ENCODE results near the gene IRGC.

IRGC gene

GRCh38 chr19:43667876-43668405 lies 47.9 kb upstream of the IRGC start (continued):
- peak; percentile 21; the same call in 1 of the 2 replicates for TF ChIP-seq ZNF558 (tag by site-specific recombination; IDR thresholded peaks at IDR 0.05)
- TF ChIP-seq ZNF335 (tag by site-specific recombination; conservative IDR thresholded peaks at IDR 0.05), result peak; percentile 72
- TF ChIP-seq ZNF423 (tag by site-specific recombination; IDR thresholded peaks at IDR 0.05), result no peak
- TF ChIP-seq, protein P1, sequence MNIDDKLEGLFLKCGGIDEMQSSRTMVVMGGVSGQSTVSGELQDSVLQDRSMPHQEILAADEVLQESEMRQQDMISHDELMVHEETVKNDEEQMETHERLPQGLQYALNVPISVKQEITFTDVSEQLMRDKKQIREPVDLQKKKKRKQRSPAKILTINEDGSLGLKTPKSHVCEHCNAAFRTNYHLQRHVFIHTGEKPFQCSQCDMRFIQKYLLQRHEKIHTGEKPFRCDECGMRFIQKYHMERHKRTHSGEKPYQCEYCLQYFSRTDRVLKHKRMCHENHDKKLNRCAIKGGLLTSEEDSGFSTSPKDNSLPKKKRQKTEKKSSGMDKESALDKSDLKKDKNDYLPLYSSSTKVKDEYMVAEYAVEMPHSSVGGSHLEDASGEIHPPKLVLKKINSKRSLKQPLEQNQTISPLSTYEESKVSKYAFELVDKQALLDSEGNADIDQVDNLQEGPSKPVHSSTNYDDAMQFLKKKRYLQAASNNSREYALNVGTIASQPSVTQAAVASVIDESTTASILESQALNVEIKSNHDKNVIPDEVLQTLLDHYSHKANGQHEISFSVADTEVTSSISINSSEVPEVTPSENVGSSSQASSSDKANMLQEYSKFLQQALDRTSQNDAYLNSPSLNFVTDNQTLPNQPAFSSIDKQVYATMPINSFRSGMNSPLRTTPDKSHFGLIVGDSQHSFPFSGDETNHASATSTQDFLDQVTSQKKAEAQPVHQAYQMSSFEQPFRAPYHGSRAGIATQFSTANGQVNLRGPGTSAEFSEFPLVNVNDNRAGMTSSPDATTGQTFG (tag by site-specific recombination; IDR thresholded peaks at IDR 0.05; ENCODE audit: borderline replicate concordance), result no peak; the same call in 1 of the 2 replicates
- TF ChIP-seq KLF16 (tag by site-specific recombination; IDR thresholded peaks at IDR 0.05), result 0 out of 2 replicates have a peak, but pooled peaks have one; percentile 40
- no peak for TF ChIP-seq ZNF184 (tag by site-specific recombination; IDR thresholded peaks at IDR 0.05)
- TF ChIP-seq ZBTB17 (tag by site-specific recombination; IDR thresholded peaks at IDR 0.05), result peak; percentile 72
- no peak for TF ChIP-seq ZNF112 (tag by site-specific recombination; IDR thresholded peaks at IDR 0.05)
- TF ChIP-seq, protein P2, sequence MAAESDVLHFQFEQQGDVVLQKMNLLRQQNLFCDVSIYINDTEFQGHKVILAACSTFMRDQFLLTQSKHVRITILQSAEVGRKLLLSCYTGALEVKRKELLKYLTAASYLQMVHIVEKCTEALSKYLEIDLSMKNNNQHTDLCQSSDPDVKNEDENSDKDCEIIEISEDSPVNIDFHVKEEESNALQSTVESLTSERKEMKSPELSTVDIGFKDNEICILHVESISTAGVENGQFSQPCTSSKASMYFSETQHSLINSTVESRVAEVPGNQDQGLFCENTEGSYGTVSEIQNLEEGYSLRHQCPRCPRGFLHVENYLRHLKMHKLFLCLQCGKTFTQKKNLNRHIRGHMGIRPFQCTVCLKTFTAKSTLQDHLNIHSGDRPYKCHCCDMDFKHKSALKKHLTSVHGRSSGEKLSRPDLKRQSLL (tag by site-specific recombination; IDR thresholded peaks at IDR 0.05), result peak; percentile 93
- peak; percentile 75 for TF ChIP-seq ZNF692 (tag by site-specific recombination; IDR thresholded peaks at IDR 0.05)
- no peak for TF ChIP-seq ZSCAN23 (tag by site-specific recombination; IDR thresholded peaks at IDR 0.05)
- peak; percentile 62; the same call in 1 of the 2 replicates for TF ChIP-seq ZNF394 (tag by site-specific recombination; IDR thresholded peaks at IDR 0.05; ENCODE audit: borderline replicate concordance)
- TF ChIP-seq BCL11A (tag by site-specific recombination; IDR thresholded peaks at IDR 0.05; ENCODE audit: low read depth), result no peak
- TF ChIP-seq ZSCAN30 (tag by site-specific recombination; IDR thresholded peaks at IDR 0.05), result no peak
- TF ChIP-seq ZNF76 (tag by site-specific recombination; IDR thresholded peaks at IDR 0.05; ENCODE audit: borderline replicate concordance, low read depth), result peak; percentile 56; the same call in 1 of the 2 replicates
- no peak for TF ChIP-seq ZNF221 (tag by site-specific recombination; IDR thresholded peaks at IDR 0.05; ENCODE audit: borderline replicate concordance)
- no peak for TF ChIP-seq ZNF391 (tag by site-specific recombination; IDR thresholded peaks at IDR 0.05; ENCODE audit: borderline replicate concordance, low read depth)
- peak; percentile 39; the same call in 1 of the 2 replicates for TF ChIP-seq ZBTB10 (tag by site-specific recombination; IDR thresholded peaks at IDR 0.05)
- TF ChIP-seq ZNF610 (tag by site-specific recombination; IDR thresholded peaks at IDR 0.05; ENCODE audit: borderline replicate concordance), result 0 out of 2 replicates have a peak, but pooled peaks have one; percentile 52
- no peak; the same call in 1 of the 2 replicates for TF ChIP-seq ZNF660 (tag by site-specific recombination; IDR thresholded peaks at IDR 0.05)
- TF ChIP-seq ZNF629 (tag by site-specific recombination; IDR thresholded peaks at IDR 0.05), result peak; percentile 69
- TF ChIP-seq HOXC10 (CRISPR knock-in tag; IDR thresholded peaks at IDR 0.05), result no peak
- TF ChIP-seq ZSCAN5A (tag by site-specific recombination; IDR thresholded peaks at IDR 0.05), result no peak
- no peak for TF ChIP-seq ZNF174 (tag by site-specific recombination; IDR thresholded peaks at IDR 0.05)
- TF ChIP-seq, protein P3, sequence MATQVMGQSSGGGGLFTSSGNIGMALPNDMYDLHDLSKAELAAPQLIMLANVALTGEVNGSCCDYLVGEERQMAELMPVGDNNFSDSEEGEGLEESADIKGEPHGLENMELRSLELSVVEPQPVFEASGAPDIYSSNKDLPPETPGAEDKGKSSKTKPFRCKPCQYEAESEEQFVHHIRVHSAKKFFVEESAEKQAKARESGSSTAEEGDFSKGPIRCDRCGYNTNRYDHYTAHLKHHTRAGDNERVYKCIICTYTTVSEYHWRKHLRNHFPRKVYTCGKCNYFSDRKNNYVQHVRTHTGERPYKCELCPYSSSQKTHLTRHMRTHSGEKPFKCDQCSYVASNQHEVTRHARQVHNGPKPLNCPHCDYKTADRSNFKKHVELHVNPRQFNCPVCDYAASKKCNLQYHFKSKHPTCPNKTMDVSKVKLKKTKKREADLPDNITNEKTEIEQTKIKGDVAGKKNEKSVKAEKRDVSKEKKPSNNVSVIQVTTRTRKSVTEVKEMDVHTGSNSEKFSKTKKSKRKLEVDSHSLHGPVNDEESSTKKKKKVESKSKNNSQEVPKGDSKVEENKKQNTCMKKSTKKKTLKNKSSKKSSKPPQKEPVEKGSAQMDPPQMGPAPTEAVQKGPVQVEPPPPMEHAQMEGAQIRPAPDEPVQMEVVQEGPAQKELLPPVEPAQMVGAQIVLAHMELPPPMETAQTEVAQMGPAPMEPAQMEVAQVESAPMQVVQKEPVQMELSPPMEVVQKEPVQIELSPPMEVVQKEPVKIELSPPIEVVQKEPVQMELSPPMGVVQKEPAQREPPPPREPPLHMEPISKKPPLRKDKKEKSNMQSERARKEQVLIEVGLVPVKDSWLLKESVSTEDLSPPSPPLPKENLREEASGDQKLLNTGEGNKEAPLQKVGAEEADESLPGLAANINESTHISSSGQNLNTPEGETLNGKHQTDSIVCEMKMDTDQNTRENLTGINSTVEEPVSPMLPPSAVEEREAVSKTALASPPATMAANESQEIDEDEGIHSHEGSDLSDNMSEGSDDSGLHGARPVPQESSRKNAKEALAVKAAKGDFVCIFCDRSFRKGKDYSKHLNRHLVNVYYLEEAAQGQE (tag by site-specific recombination; IDR thresholded peaks at IDR 0.05), result peak; percentile 37
- peak; percentile 71 for TF ChIP-seq ZBTB21 (tag by site-specific recombination; IDR thresholded peaks at IDR 0.05)
